ENCODE results near the gene KCNAB2.
A peak's percentile ranks its signal among the peaks of the same experiment; 100 is the strongest.

Gene KCNAB2

DNA sequence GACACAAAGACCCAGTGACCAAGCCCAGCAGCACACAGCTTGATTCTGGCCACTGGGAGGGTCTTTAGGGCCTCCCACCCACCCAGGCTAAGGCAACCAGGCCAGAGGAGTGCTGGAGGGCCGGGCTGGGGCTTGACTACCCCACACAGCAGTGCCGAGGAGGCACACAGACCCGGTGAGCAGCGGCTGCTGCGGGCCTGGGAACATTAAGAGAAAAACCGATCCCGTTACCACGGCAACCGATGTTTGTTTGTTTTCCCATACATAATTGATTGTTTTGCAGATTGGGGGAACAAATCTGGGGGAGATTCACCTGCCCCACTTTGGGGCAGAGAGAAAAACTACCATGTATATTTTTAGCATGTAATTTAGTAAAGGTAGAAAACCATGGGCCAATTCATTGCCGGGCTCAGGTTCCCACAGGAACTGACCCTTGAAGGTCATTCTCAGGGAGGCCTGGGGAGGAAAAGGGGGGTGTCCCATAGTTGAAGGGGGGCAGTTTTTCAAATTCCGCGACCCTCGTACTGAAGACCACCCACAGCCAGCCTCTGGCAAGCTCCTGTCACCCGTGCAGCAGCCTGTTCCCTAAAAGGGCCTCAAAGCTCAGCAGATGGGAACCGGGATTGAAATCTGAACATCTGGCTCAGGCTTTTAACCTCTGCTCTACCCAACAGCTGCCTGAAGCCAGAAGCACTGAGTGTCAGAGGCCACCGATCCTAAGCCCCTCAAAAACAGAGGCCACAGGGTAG lies 99.1 kb downstream of the KCNAB2 start:
- ChIA-PET CTCF (interaction anchor here (1.9 kb wide), 1 partner anchor 36 kb away, joined by 4 read pairs; no protein-coding TSS in a partner anchor), POLR2A (ENCODE audit: low non-redundant PET) (interaction anchor here (0.5 to 0.7 kb wide), 3 partner anchors 26 to 223 kb away, joined by 3 to 4 read pairs (median 3); no protein-coding TSS in a partner anchor)
- H3K27ac ChIP-seq = no peak overlapping the region
- TF ChIP-seq, protein P1, sequence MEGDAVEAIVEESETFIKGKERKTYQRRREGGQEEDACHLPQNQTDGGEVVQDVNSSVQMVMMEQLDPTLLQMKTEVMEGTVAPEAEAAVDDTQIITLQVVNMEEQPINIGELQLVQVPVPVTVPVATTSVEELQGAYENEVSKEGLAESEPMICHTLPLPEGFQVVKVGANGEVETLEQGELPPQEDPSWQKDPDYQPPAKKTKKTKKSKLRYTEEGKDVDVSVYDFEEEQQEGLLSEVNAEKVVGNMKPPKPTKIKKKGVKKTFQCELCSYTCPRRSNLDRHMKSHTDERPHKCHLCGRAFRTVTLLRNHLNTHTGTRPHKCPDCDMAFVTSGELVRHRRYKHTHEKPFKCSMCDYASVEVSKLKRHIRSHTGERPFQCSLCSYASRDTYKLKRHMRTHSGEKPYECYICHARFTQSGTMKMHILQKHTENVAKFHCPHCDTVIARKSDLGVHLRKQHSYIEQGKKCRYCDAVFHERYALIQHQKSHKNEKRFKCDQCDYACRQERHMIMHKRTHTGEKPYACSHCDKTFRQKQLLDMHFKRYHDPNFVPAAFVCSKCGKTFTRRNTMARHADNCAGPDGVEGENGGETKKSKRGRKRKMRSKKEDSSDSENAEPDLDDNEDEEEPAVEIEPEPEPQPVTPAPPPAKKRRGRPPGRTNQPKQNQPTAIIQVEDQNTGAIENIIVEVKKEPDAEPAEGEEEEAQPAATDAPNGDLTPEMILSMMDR (conservative IDR thresholded peaks at IDR 0.05; ENCODE audit: low read depth) = no peak
- DNase-seq (ENCODE audit: low spot score) = no peak

DNA sequence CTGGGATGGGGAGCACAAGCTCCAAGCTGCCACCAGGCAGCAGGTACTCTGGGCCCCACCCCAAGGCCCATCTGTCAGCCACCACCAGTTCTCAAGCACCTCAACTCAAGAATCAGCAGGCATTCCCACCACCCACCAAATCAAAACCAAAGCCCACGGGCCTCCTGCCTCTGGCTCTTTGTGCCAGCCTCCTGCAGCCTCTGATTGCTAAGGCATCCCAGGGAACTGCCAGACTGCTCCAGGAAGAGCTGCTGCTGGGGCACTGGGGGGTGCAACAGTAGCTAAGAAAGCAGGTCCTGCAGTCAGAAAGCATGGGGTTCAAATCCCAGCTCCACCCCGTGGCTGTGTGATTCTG lies 99.7 kb downstream of the KCNAB2 start:
- POLR2A ChIA-PET (ENCODE audit: low non-redundant PET) = interaction anchor here (0.7 kb wide), 1 partner anchor 213 kb away, joined by 3 read pairs; no protein-coding TSS in a partner anchor
- no peak overlapping the region for H3K27ac ChIP-seq
- TF ChIP-seq, protein P1 (conservative IDR thresholded peaks at IDR 0.05; ENCODE audit: low read depth) = no peak

DNA sequence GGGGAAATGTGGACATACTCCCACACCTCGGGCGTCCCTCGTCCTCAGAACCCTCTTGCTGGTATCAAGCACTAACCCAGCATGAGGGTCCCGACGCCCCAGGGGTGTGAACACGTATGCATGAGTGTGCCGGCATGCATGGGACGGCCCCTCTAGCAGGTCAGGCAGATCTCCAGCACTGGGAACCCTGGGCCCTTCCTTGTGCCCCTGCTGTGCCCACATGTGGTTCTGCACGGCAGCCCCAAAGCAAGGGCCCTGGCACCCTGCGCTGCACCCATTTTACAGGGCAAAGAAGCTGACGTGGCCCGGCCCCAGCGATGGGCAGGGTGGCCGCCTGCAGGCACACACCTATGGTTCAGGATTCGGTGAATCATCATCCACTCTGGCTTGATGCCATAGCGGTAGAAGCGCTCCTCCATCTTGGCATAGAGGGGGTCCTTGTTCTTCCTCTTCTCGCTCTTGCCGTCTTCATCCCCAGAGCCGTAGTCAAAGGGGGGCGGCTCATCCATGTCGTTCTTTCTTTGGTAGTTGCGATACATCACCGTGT lies 100.2 kb downstream of the KCNAB2 start:
- no peak overlapping the region for H3K27ac ChIP-seq
- ChIA-PET CTCF (interaction anchor here (0.6 kb wide), 1 partner anchor 378 kb away, joined by 4 read pairs; no protein-coding TSS in a partner anchor), POLR2A (ENCODE audit: low non-redundant PET) (no interaction called here)
- peak; percentile 51 for DNase-seq (ENCODE audit: low spot score)
- TF ChIP-seq, protein P1 (conservative IDR thresholded peaks at IDR 0.05; ENCODE audit: low read depth) = no peak

More for the DNA sequence above, 99.7 kb downstream of the KCNAB2 start:
- CTCF ChIA-PET = interaction anchor here (1.9 kb wide), 1 partner anchor 37 kb away, joined by 4 read pairs; no protein-coding TSS in a partner anchor
- DNase-seq (ENCODE audit: low spot score) = no peak

DNA sequence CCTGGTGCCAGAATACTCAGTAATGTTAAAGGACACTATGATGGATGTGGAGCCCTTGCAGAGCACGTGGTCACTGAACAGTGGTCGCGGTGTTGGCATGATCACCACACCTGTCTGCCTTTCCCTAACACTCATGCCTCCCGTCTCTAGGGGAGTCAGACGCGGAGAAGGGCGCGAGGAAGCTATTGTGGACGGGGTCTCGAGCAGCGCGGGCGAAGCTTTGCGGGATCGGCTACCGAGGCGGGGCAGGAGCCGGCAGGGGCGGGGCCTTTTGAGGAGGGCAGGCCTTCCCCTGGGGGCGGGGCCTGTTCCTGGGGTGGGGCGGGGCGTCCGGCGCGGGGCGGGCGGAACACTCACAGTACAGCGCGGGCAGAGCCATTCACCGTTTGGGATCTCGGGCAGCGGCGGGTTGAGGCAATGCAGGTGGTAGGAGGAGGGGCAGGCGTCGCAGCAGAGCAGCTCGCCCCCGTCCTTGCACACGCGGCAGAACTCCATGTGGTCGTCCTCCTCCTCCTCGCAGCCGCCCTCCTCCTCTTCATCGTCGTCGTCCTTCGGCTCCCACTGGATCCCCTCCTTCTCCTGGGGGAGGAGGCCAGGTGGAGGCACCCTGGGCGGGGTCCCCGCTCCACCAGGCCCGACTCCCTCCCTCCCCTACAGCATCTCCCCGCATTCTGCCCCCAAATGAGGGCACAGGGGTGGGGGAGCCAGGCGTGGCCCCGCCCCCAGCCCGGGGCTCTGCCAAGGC lies 103.0 kb downstream of the KCNAB2 start:
- POLR2A ChIA-PET (ENCODE audit: low non-redundant PET) = interaction anchor here (0.6 kb wide), 1 partner anchor 117 kb away, joined by 3 read pairs; no protein-coding TSS in a partner anchor
- CTCF ChIA-PET = interaction anchor here (0.6 to 0.9 kb wide), 2 partner anchors 41 to 265 kb away, joined by 3 read pairs; no protein-coding TSS in a partner anchor
- H3K27ac ChIP-seq = no peak overlapping the region
- DNase-seq (ENCODE audit: low spot score) = peak; percentile 90
- TF ChIP-seq, protein P1 (conservative IDR thresholded peaks at IDR 0.05; ENCODE audit: low read depth) = no peak

DNA sequence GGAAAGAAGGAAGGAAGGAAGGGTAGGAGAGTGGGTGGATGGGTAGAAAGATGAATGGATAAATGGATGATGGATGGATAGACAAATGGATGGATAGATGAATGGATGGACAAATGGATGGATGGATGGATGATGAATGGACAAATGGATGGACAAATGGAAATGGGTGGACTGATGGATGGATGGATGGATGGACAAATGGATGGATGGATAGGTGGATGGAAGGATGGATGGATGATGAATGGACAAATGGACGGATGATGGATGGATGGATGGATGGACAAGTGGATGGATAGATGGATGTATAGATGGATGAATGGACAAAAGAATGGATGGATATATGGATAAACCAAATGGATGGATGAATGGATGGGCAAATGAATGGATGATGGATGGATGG lies 103.9 kb downstream of the KCNAB2 start:
- H3K27ac ChIP-seq = no peak overlapping the region
- DNase-seq (ENCODE audit: low spot score) = no peak
- TF ChIP-seq, protein P1 (conservative IDR thresholded peaks at IDR 0.05; ENCODE audit: low read depth) = no peak
- CTCF ChIA-PET = no interaction called here
- POLR2A ChIA-PET (ENCODE audit: low non-redundant PET) = no interaction called here
